K562 (cell line): ENCODE measurements around the gene ARMC2. TPM values are rescaled to one million over a fixed set of nuclear protein-coding genes. Genes with fewer than 3 reads are reported as not detected.
A peak's percentile ranks its signal among the peaks of the same experiment; 100 is the strongest.

Experiments used
- CBX3 ChIP-seq, 2 experiments: IDR thresholded peaks; 1 replicate in 1 of 2; 2 replicates in 1 of 2; pipeline ENCODE4 v1.6.1; 2012; ENCODE audit warnings: inconsistent platforms in 2 of 2, low read length in 2 of 2, borderline replicate concordance in 1 of 2, control low read depth in 1 of 2
- CTBP1 ChIP-seq: fragments of 450-650 bp; IDR thresholded peaks from 2 replicates; pipeline ENCODE4 v1.6.1; 2016; ENCODE audit warnings: borderline replicate concordance
- ETV1 ChIP-seq: fragments of 450-650 bp; conservative IDR thresholded peaks from 2 replicates; pipeline ENCODE4 v1.6.1; 2016; ENCODE audit warnings: missing genetic modification characterization, control low read depth, low read depth, missing compliant biosample characterization
- GABPB1 ChIP-seq: sonication (generic); formaldehyde crosslinking; IDR thresholded peaks from 2 replicates; pipeline ENCODE4 v1.8.0; 2022; ENCODE audit warnings: mild to moderate bottlenecking, missing genetic modification reagents
- HNRNPUL1 ChIP-seq: fragments of 200-400 bp; formaldehyde crosslinking; IDR thresholded peaks from 2 replicates; pipeline ENCODE4 v1.6.1; 2017; ENCODE audit warnings: low read length
- MYBL2 ChIP-seq, 2 experiments: fragments of 450-650 bp in 1 of 2; sonication (generic) in 1 of 2; formaldehyde crosslinking in 1 of 2; IDR thresholded peaks; 2 replicates each; pipeline versions ENCODE4 v1.6.1 to v1.8.1; 2017 to 2022; ENCODE audit warnings: borderline replicate concordance in 1 of 2, inconsistent platforms in 1 of 2, low read depth in 1 of 2, mild to moderate bottlenecking in 1 of 2, missing genetic modification reagents in 1 of 2, moderate library complexity in 1 of 2
- RBM22 ChIP-seq: fragments of 200-400 bp; formaldehyde crosslinking; IDR thresholded peaks from 2 replicates; pipeline ENCODE4 v1.6.1; 2018; ENCODE audit warnings: low read length, low read depth; ENCODE audit not compliant: poor library complexity, severe bottlenecking
- RREB1 ChIP-seq: fragments of 250-450 bp; sonication (Bioruptor Pico); IDR thresholded peaks from 2 replicates; pipeline ENCODE4 v1.4.0; 2020
- SMC3 ChIP-seq: conservative IDR thresholded peaks from 2 replicates; pipeline ENCODE4 v1.6.1; 2011; ENCODE audit warnings: low read depth, low read length, improper control_type of control experiment; ENCODE audit not compliant: insufficient read depth
- ZBTB7A ChIP-seq: IDR thresholded peaks from 2 replicates; pipeline ENCODE4 v1.6.1; 2011; ENCODE audit warnings: low read depth, mild to moderate bottlenecking, low read length, moderate library complexity, borderline replicate concordance; ENCODE audit not compliant: control insufficient read depth
- polyA plus RNA-seq, 8 experiments: library from polyadenylated mRNA; depleted of rRNA in 4 of 8; stranded (reverse) in 5 of 8; unstranded in 3 of 8; fragments of >200 nt; fragmentation: Nextera tagmentation in 2 of 8; fragmentation: Illumina TruSeq in 1 of 8; extraction: Ambion mirVana in 2 of 8; extraction: Trizol in 1 of 8; gene quantifications; 2 replicates each; pipeline versions ENCODE4 v1.2.1 to v1.2.3, GENCODE V29; 2011 to 2014; ENCODE audit warnings: inconsistent platforms in 1 of 8, missing spikeins in 1 of 8
- total RNA-seq, 7 experiments: library from RNA; depleted of rRNA in 6 of 7; stranded (reverse); fragments of >200 nt in 6 of 7; fragmentation: Illumina TruSeq in 2 of 7; extraction: Trizol in 2 of 7; gene quantifications; 2 replicates each; pipeline versions ENCODE4 v1.2.1 to v1.2.3, GENCODE V29; 2011 to 2021; ENCODE audit warnings: low replicate concordance in 1 of 7
- TF ChIP-seq, protein P1 (sequence below): sonication (generic); formaldehyde crosslinking; IDR thresholded peaks from 2 replicates; pipeline ENCODE4 v1.8.1; 2023; ENCODE audit warnings: mild to moderate bottlenecking, missing genetic modification reagents
- TF ChIP-seq, protein P2 (sequence below): sonication (generic); formaldehyde crosslinking; IDR thresholded peaks from 2 replicates; pipeline ENCODE4 v1.8.0; 2022; ENCODE audit warnings: mild to moderate bottlenecking, missing genetic modification reagents

Gene ARMC2
- total and polyA plus RNA-seq, 9 of the 15 experiments (the other 6 are each of a cell fraction or from before 2014, with no cell fraction given) = 0.14 to 3.0 (median 0.82) TPM

- TF ChIP-seq SMC3 = peak; percentile 56
- no peak for TF ChIP-seq HNRNPUL1
- 0 out of 2 replicates have a peak, but pooled peaks have one; percentile 24 for TF ChIP-seq CTBP1
- no peak for TF ChIP-seq GABPB1 (CRISPR knock-in tag)
- peak; percentile 37; the same call in 1 of the 2 replicates for TF ChIP-seq ZBTB7A
- TF ChIP-seq ETV1 = no peak
- TF ChIP-seq, protein P1, sequence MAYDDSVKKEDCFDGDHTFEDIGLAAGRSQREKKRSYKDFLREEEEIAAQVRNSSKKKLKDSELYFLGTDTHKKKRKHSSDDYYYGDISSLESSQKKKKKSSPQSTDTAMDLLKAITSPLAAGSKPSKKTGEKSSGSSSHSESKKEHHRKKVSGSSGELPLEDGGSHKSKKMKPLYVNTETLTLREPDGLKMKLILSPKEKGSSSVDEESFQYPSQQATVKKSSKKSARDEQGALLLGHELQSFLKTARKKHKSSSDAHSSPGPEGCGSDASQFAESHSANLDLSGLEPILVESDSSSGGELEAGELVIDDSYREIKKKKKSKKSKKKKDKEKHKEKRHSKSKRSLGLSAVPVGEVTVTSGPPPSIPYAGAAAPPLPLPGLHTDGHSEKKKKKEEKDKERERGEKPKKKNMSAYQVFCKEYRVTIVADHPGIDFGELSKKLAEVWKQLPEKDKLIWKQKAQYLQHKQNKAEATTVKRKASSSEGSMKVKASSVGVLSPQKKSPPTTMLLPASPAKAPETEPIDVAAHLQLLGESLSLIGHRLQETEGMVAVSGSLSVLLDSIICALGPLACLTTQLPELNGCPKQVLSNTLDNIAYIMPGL (CRISPR knock-in tag) = no peak
- TF ChIP-seq, protein P2, sequence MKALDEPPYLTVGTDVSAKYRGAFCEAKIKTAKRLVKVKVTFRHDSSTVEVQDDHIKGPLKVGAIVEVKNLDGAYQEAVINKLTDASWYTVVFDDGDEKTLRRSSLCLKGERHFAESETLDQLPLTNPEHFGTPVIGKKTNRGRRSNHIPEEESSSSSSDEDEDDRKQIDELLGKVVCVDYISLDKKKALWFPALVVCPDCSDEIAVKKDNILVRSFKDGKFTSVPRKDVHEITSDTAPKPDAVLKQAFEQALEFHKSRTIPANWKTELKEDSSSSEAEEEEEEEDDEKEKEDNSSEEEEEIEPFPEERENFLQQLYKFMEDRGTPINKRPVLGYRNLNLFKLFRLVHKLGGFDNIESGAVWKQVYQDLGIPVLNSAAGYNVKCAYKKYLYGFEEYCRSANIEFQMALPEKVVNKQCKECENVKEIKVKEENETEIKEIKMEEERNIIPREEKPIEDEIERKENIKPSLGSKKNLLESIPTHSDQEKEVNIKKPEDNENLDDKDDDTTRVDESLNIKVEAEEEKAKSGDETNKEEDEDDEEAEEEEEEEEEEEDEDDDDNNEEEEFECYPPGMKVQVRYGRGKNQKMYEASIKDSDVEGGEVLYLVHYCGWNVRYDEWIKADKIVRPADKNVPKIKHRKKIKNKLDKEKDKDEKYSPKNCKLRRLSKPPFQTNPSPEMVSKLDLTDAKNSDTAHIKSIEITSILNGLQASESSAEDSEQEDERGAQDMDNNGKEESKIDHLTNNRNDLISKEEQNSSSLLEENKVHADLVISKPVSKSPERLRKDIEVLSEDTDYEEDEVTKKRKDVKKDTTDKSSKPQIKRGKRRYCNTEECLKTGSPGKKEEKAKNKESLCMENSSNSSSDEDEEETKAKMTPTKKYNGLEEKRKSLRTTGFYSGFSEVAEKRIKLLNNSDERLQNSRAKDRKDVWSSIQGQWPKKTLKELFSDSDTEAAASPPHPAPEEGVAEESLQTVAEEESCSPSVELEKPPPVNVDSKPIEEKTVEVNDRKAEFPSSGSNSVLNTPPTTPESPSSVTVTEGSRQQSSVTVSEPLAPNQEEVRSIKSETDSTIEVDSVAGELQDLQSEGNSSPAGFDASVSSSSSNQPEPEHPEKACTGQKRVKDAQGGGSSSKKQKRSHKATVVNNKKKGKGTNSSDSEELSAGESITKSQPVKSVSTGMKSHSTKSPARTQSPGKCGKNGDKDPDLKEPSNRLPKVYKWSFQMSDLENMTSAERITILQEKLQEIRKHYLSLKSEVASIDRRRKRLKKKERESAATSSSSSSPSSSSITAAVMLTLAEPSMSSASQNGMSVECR (CRISPR knock-in tag) = no peak
- TF ChIP-seq RBM22 = no peak
- 0 out of 3 replicates have a peak, but pooled peaks of 1 of the 2 experiments have one; percentile 42 for TF ChIP-seq CBX3 (IDR thresholded peaks at IDR 0.05; ENCODE audit: borderline replicate concordance in 1 of 2, low read length in 2 of 2)
- no peak for TF ChIP-seq MYBL2 (IDR thresholded peaks at IDR 0.05; ENCODE audit: low read depth)
- no peak for TF ChIP-seq MYBL2 (CRISPR knock-in tag; IDR thresholded peaks at IDR 0.05; ENCODE audit: borderline replicate concordance)
- no peak for TF ChIP-seq RREB1 (CRISPR knock-in tag)
These were observed 66.2 kb downstream of the ARMC2 start (continued) for GRCh38 chr6:108914235-108915022.
